ENCODE results near the gene MIPOL1.

DNA sequence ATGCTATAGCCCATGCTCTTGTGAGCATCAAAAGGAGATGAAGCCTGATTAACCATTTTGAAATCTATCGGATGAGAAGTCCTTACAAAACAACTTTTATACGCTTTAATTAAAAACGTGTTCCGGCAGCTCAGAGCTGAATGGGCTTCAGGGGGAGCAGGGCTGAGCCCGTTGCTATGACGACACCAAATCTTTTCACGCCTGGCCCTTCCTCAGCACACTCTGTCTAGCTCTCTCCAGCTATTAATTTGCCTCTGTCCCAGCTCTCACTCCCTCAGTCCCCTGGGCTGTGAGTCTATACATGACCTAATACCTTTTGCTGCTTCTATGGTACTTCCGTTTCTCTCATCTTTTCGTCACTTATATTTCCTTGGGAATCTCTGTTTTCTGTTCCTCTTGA, 381.5 kb downstream of the MIPOL1 start:
- TF ChIP-seq, protein P1, sequence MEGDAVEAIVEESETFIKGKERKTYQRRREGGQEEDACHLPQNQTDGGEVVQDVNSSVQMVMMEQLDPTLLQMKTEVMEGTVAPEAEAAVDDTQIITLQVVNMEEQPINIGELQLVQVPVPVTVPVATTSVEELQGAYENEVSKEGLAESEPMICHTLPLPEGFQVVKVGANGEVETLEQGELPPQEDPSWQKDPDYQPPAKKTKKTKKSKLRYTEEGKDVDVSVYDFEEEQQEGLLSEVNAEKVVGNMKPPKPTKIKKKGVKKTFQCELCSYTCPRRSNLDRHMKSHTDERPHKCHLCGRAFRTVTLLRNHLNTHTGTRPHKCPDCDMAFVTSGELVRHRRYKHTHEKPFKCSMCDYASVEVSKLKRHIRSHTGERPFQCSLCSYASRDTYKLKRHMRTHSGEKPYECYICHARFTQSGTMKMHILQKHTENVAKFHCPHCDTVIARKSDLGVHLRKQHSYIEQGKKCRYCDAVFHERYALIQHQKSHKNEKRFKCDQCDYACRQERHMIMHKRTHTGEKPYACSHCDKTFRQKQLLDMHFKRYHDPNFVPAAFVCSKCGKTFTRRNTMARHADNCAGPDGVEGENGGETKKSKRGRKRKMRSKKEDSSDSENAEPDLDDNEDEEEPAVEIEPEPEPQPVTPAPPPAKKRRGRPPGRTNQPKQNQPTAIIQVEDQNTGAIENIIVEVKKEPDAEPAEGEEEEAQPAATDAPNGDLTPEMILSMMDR (IDR thresholded peaks at IDR 0.05) = no peak
- no peak for TF ChIP-seq EP300 (IDR thresholded peaks at IDR 0.05)
- TF ChIP-seq POLR2A (IDR thresholded peaks at IDR 0.05) = no peak

Measured in ovary (tissue), 3 donors.